Natural killer cell (primary cell): Measurements from ENCODE around the gene ZNF22. TPM values are rescaled to one million over a fixed set of nuclear protein-coding genes. Genes with fewer than 3 reads are reported as not detected.

Experiments used
- ATAC-seq, 3 donors: fragments of 150-1000 bp in 2 of 3; fragments of 200-7000 bp in 1 of 3; cut with Tn5 transposase; 1 replicate in 1 of 3; 2 replicates in 2 of 3; pipeline ENCODE4 v1.10.0; 2021; ENCODE audit warnings: mild to moderate bottlenecking in 2 of 3, moderate library complexity in 2 of 3
- DNase-seq, 2 donors: peaks; one replicate each; pipeline versions ENCODE4 v3.0.0 to v3.0.0-alpha.2; 2013 to 2021; ENCODE audit warnings: mixed read lengths in 1 of 2
- H3K27ac ChIP-seq: one replicate; pipeline ENCODE4 v1.5.1; 2013; ENCODE audit warnings: mild to moderate bottlenecking, low read length
- H3K27me3 ChIP-seq: one replicate; pipeline ENCODE4 v1.6.1; 2013; ENCODE audit warnings: low read length; ENCODE audit not compliant: control insufficient read depth, insufficient read depth
- H3K36me3 ChIP-seq: one replicate; pipeline ENCODE4 v1.6.1; 2013; ENCODE audit warnings: low read length; ENCODE audit not compliant: control insufficient read depth, insufficient read depth
- H3K4me1 ChIP-seq: one replicate; pipeline ENCODE4 v1.6.1; 2013; ENCODE audit warnings: low read length; ENCODE audit not compliant: control insufficient read depth, insufficient read depth
- H3K4me3 ChIP-seq: one replicate; pipeline ENCODE4 v1.5.1; 2013; ENCODE audit warnings: low read length
- H3K9me3 ChIP-seq: one replicate; pipeline ENCODE4 v1.6.1; 2013; ENCODE audit warnings: low read length; ENCODE audit not compliant: control insufficient read depth, insufficient read depth
- H3K27ac Mint-ChIP-seq, 2 donors: one replicate each; pipeline ENCODE4 v1.8.0; 2022; ENCODE audit warnings: mild to moderate bottlenecking in 2 of 2, mixed read lengths in 2 of 2, moderate library complexity in 1 of 2
- H3K27me3 Mint-ChIP-seq, 2 donors: one replicate each; pipeline ENCODE4 v1.8.0; 2022; ENCODE audit warnings: low read depth in 2 of 2, mixed read lengths in 2 of 2
- H3K36me3 Mint-ChIP-seq: one replicate; pipeline ENCODE4 v1.8.0; 2022; ENCODE audit warnings: mixed read lengths
- H3K4me1 Mint-ChIP-seq, 2 donors: one replicate each; pipeline ENCODE4 v1.8.0; 2022; ENCODE audit warnings: mixed read lengths in 2 of 2
- H3K4me3 Mint-ChIP-seq: one replicate; pipeline ENCODE4 v1.8.0; 2022; ENCODE audit warnings: mild to moderate bottlenecking, moderate library complexity, mixed read lengths
- H3K9me3 Mint-ChIP-seq, 2 donors: one replicate each; pipeline ENCODE4 v1.8.0; 2022; ENCODE audit warnings: mixed read lengths in 2 of 2
- whole genome bisulfite sequencing: methylation state at CpG from one replicate; pipeline ENCODE4 v1.1.7; 2013; ENCODE audit warnings: missing lambda C conversion rate; ENCODE audit not compliant: insufficient coverage; 5-methylcytosine and 5-hydroxymethylcytosine counted together
- intact Hi-C: fragments of 100-400 bp; cut with micrococcal nuclease; formaldehyde crosslinking; loops from one replicate; pipeline ENCODE4 v1.14.2; 2022
- total RNA-seq, 4 donors: library from RNA; stranded (reverse); fragments of 120-200 nt in 1 of 4; gene quantifications; one replicate each; pipeline versions ENCODE4 v1.2.3 to v1.2.4, GENCODE V29; 2013 to 2022
- TF ChIP-seq, protein P1 (sequence below): fragments of 200-600 bp; IDR thresholded peaks from one replicate; pipeline ENCODE4 v1.8.0; 2022; ENCODE audit warnings: antibody characterized with exemption

The ZNF22 gene
- total RNA-seq, 3 donors from 2014 or later (not counting 1 experiment from before 2014, with no cell fraction given) = 24.2 to 31.8 (median 25.0) TPM

DNA sequence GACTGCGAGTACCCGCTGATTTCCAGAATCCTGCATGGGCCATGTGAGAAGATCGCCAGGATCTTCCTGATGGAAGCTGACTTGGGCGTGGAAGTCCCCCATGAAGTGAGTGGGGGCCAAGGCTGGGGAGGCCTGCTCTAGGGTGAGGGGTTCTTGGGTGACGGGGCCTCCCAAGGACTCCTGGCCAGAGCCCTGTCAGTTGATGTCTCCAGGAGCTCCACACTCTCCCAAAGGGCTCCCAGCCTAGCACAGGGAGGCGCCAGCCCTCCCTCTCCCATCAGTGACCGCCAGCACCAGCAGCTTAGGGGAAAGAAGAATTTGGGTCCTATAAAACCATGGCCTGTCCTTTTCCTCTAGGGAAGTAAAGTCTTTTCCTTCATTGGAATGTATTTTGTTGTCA lies 9.8 kb upstream of the ZNF22 start:
- ATAC-seq (no peak), DNase-seq (no peak)

DNA sequence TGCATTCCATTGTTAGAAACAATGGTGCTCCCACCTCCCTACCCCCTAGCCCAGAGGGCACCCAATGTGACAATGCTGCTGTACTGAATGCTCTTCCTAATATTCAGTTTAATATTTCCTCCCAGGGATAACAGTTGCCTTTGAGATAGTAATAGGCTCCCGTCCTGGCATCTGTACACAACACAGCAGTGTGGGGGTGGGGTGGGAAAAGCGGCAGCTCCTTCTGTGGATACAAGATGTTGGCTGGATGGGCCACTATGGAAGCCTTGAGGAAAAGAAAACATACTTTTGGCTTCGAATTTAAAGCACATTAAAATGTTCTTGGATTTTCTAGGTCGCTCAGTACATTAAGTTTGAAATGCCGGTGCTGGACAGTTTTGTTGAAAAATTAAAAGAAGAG lies 9.2 kb upstream of the ZNF22 start:
- Mint-ChIP-seq H3K27ac (no peak overlapping the region), H3K4me1 (peaks cover 16 to 29% of the 10 kb centered on the region in 2 donors), H3K27me3 (no peaks in the 10 kb centered on the region), H3K9me3 (no peaks in the 10 kb centered on the region), H3K4me3 (no peak overlapping the region), H3K36me3 (peaks cover 14% of the 10 kb centered on the region)
- no peaks in the 10 kb centered on the region for H3K9me3 ChIP-seq
- ATAC-seq (no peak), DNase-seq (no peak)
- TF ChIP-seq, protein P1, sequence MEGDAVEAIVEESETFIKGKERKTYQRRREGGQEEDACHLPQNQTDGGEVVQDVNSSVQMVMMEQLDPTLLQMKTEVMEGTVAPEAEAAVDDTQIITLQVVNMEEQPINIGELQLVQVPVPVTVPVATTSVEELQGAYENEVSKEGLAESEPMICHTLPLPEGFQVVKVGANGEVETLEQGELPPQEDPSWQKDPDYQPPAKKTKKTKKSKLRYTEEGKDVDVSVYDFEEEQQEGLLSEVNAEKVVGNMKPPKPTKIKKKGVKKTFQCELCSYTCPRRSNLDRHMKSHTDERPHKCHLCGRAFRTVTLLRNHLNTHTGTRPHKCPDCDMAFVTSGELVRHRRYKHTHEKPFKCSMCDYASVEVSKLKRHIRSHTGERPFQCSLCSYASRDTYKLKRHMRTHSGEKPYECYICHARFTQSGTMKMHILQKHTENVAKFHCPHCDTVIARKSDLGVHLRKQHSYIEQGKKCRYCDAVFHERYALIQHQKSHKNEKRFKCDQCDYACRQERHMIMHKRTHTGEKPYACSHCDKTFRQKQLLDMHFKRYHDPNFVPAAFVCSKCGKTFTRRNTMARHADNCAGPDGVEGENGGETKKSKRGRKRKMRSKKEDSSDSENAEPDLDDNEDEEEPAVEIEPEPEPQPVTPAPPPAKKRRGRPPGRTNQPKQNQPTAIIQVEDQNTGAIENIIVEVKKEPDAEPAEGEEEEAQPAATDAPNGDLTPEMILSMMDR = no peak
- peaks cover 7% of the 10 kb centered on the region for H3K36me3 ChIP-seq
- H3K4me1 ChIP-seq = peaks cover 23% of the 10 kb centered on the region
- H3K27ac ChIP-seq = no peak overlapping the region
- H3K4me3 ChIP-seq = no peak overlapping the region
- intact Hi-C loops = no loop called here
- no peaks in the 10 kb centered on the region for H3K27me3 ChIP-seq
- 88% methylated on average over 5 of the region's 5 CpGs for WGBS

More for the DNA sequence above, 9.8 kb upstream of the ZNF22 start:
- Histone ChIP-seq H3K27me3 (no peaks in the 10 kb centered on the region), H3K27ac (no peak overlapping the region), H3K4me1 (peaks cover 17% of the 10 kb centered on the region), H3K9me3 (no peaks in the 10 kb centered on the region), H3K36me3 (peaks cover 7% of the 10 kb centered on the region), H3K4me3 (no peak overlapping the region)
- 92% methylated on average over 7 of the region's 7 CpGs for WGBS
- TF ChIP-seq, protein P1 = no peak
- Mint-ChIP-seq H3K4me1 (peaks cover 14 to 24% of the 10 kb centered on the region in 2 donors), H3K27me3 (no peaks in the 10 kb centered on the region), H3K36me3 (peaks cover 14% of the 10 kb centered on the region), H3K27ac (no peak overlapping the region), H3K4me3 (no peak overlapping the region), H3K9me3 (no peaks in the 10 kb centered on the region)
- intact Hi-C loops = no loop called here

DNA sequence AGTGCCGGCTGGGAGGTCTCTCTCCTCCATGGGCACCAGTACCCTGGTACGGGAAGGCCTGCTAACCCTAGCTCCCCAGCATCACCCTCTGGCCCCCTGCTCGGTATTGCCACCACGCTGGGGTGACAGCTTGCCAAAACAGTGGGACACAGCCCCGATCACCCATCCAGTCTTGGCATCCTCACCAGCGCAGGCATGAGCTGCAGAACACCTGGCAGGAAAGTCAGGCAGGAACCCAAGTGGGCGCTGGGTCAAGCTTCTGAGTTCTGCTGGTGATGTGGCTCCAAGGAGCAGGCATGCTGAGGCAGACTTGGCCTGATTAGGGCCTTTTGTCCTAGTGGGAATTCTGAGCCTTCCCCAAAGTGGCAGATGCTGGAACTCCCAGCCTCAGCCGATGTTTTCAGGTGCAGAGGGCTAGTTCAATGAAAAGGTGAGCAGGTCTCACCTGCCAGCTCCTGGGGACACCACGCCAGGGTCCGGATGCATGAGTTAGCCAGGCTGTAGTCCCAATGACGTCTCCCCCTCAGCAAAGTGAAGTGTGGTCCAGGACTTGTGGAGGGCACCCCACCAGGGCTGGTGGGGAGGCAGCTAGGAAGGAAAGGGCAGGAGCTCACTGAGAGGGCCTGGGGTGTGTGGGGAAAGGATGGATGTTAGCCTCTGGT lies 8.5 kb upstream of the ZNF22 start:
- Histone ChIP-seq H3K9me3 (no peaks in the 10 kb centered on the region), H3K27me3 (no peaks in the 10 kb centered on the region), H3K4me3 (no peak overlapping the region), H3K27ac (no peak overlapping the region), H3K36me3 (peaks cover 7% of the 10 kb centered on the region), H3K4me1 (peaks cover 26% of the 10 kb centered on the region)
- H3K4me1 Mint-ChIP-seq = peaks cover 16 to 29% of the 10 kb centered on the region in 2 donors
- H3K36me3 Mint-ChIP-seq = peaks cover 14% of the 10 kb centered on the region
- TF ChIP-seq, protein P1 = no peak
- no peaks in the 10 kb centered on the region for H3K27me3 Mint-ChIP-seq
- no peak for DNase-seq
- H3K4me3 Mint-ChIP-seq = no peak overlapping the region
- H3K9me3 Mint-ChIP-seq = no peaks in the 10 kb centered on the region
- H3K27ac Mint-ChIP-seq = no peak overlapping the region
- 92% methylated on average over 11 of the region's 11 CpGs for WGBS
- intact Hi-C loops = no loop called here
- no peak for ATAC-seq

DNA sequence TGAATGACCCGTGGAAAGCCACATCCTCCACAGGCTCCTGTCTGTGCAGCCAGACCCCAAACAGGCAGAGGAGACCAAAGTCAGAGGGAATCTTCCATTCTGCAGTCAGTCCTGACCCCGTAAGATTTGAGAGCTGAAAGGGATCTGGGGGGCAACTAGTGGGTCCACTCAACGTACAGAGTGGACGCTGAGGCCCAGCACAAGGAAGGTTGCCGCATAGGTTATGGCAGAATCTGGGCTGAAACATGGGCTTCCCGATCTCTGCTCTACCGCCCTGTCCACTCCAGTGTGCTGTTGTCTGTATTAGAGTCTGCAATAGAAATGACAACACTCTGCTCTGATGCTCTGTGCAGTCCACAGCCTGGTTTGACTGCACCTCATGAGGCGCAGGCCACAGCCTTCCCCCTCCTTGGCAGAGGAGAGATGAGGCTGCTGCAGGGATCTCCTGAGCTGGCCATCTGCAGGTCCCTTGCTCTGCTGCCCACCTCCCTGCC lies 7.9 kb upstream of the ZNF22 start:
- H3K4me3 ChIP-seq = no peak overlapping the region
- Mint-ChIP-seq H3K36me3 (peaks cover 14% of the 10 kb centered on the region), H3K27ac (no peak overlapping the region), H3K4me3 (no peak overlapping the region), H3K4me1 (peaks cover 16 to 29% of the 10 kb centered on the region in 2 donors), H3K9me3 (no peaks in the 10 kb centered on the region), H3K27me3 (no peaks in the 10 kb centered on the region)
- no peaks in the 10 kb centered on the region for H3K9me3 ChIP-seq
- DNase-seq = no peak
- no peaks in the 10 kb centered on the region for H3K27me3 ChIP-seq
- no peak overlapping the region for H3K27ac ChIP-seq
- H3K36me3 ChIP-seq = peaks cover 7% of the 10 kb centered on the region
- TF ChIP-seq, protein P1 = no peak
- intact Hi-C loops = no loop called here
- ATAC-seq = no peak
- 95% methylated on average over 8 of the region's 8 CpGs for WGBS
- peaks cover 26% of the 10 kb centered on the region for H3K4me1 ChIP-seq
